Embryonic facial prominence (tissue), 1 donor: ENCODE measurements around the gene MAP4.
"Not testable (repeated sequence)": the region's sequence is repeated elsewhere in the genome, so short reads cannot be mapped to it uniquely, and the experiment has no call there.

ENCODE experiments used
- DNase-seq: peaks from one replicate; pipeline ENCODE4 v3.0.0-alpha.2; 2016; ENCODE audit errors: extremely low spot score

The MAP4 gene

DNA sequence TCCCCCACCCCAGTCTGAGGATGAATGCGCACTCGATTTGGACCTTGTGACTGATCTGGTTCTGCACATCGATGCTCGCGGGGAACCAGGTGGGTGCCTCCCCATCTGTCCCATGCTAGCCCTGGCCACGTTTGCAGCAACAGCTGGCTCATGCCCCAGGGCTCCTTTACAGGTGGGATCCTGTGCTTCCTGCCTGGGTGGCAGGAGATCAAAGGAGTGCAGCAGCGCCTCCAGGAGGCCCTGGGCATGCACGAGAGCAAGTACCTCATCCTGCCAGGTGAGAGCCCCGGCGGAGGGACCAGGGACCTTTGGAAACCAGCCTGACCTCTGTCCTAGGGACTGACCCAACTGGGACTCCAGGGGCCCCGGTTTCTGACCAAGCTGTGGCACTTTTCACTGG is 169.0 kb downstream of the MAP4 start:
- DNase-seq, result no peak

DNA sequence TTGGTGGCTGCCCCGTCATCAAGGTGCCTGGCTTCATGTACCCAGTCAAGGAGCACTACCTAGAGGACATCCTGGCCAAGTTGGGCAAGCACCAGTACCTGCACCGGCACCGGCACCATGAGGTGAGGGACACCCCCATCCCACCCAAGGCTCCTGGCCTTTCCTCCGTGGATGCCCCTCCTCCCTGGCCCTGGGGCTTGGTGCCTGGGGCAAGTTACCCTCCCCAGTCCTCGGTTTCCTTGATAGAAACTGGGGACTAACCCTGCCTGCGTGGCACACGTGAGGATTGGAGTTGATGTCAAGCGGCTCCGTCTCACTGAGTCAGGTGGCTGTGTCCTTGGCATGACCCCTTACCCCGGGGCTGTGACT is 169.4 kb downstream of the MAP4 start:
- DNase-seq, result no peak

DNA sequence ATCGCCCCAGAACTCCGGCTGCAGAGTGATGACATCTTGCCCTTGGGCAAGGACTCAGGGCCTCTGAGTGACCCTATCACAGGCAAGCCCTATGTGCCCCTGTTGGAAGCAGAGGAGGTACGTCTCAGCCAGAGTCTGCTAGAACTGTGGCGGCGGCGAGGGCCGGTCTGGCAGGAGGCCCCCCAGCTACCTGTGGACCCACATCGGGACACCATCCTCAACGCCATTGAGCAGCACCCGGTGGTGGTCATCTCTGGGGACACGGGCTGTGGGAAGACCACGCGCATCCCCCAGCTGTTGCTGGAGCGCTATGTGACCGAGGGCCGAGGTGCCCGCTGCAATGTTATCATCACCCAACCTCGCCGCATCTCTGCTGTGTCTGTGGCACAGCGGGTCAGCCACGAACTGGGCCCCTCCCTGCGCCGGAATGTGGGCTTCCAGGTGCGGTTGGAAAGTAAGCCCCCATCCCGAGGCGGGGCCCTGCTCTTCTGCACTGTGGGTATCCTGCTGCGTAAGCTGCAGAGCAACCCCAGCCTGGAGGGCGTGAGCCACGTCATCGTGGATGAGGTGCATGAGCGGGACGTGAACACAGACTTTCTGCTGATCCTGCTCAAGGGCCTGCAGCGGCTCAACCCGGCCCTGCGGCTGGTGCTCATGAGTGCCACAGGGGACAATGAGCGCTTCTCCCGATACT is 169.9 kb downstream of the MAP4 start:
- DNase-seq, result no peak

DNA sequence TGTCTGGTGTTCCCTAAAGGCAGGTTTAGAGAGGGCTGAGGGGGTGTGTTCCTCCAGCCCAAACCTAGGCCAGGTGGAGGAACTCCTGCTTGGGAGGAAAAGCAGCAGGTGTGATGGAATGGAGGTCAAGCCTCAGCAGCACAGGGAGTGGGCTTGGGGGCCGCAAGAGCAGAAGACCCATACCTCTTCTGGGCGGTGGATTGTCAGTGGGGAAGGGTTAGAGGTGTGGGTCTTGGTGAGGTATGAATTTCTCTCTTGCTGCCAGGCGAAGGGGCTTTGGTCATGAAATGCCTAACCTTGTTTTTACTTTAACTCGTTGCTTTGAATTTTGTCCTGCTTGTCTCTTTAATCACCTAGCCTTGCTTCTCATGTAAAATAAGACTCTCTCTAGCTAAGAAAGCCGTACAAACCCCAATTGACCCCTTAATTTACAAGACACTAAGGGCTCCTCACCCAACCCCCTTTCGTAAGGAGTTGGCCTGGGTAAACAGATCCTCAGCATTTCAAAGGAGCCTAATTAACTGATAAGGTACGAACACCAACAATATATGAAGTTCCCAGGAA is 174.3 kb downstream of the MAP4 start:
- no peak for DNase-seq

DNA sequence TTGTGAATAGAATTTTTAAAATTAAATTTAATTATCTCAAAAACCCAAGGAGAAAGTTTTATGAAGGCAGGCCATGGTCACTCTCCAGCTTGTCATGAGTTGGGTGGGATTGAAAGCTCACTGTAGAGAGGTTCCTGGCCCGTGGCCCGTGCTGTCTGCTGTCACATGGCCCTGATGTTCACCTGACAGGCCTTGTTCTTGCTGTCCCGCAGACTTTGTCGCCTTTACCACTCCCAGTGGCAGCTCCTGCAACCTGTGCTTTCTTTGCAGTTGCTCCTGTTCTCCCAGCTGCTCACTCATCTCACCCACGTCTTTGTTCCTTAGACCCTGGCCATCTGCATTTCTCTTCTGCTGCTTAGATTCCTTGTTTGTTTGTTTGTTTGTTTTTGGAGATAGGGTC is 177.7 kb downstream of the MAP4 start:
- no peak for DNase-seq

DNA sequence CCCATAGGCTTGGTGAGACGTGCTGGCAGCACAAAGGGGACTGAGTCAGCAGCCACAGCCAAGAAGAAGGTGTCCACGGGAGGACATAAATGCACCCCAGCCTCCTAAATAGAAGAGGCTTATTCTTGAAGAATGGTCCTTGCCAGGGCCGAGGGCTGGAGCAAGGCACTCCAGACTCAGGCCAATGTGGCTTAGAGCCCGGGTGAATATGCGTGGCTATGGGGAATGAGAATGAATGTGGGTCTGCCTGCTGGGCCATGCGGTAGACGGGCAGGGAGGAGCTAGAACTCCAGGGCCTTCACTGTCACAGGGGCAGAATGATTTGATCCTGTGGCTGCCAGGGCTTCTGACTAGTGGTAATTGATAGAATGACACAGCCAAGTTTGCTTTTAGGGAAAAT is 179.2 kb downstream of the MAP4 start:
- no peak for DNase-seq

DNA sequence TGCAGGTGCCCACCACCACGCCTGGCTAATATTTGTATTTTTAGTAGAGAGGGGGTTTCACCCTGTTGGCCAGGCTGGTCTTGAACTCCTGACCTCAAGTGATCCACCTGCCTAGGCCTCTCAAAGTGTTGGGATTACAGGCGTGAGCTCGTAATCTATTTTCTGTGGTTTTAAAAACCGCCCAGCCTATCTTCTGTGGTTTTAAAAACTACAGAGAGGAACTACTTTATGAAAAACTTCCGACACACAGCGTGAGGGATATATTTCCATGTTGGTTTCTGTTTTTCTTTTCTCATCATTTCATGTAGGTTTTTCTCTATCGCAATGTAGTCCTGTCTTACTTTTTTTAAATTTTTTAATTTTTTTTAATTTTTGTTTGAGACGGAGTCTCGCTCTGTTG is 186.7 kb downstream of the MAP4 start:
- DNase-seq, result not testable (repeated sequence)

DNA sequence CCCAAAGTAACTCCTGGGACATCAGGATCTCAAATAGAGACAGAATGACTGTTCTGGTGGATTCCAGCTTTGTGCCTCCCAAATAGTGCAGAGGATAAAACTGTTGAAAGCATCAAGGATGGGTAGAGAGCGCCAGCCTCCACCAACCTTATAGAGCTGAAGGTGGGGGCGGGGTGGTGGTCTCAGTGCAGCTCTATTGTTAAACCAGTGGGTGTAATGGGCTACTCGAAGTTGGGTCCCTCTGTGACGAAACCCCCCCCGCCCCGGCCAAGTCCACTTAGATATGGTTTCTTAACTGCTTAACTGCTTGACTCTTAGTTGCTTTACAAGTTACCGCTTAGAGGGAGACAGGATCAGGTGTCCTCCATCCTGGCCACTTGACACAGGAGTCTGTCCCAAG is 190.6 kb downstream of the MAP4 start:
- no peak for DNase-seq

DNA sequence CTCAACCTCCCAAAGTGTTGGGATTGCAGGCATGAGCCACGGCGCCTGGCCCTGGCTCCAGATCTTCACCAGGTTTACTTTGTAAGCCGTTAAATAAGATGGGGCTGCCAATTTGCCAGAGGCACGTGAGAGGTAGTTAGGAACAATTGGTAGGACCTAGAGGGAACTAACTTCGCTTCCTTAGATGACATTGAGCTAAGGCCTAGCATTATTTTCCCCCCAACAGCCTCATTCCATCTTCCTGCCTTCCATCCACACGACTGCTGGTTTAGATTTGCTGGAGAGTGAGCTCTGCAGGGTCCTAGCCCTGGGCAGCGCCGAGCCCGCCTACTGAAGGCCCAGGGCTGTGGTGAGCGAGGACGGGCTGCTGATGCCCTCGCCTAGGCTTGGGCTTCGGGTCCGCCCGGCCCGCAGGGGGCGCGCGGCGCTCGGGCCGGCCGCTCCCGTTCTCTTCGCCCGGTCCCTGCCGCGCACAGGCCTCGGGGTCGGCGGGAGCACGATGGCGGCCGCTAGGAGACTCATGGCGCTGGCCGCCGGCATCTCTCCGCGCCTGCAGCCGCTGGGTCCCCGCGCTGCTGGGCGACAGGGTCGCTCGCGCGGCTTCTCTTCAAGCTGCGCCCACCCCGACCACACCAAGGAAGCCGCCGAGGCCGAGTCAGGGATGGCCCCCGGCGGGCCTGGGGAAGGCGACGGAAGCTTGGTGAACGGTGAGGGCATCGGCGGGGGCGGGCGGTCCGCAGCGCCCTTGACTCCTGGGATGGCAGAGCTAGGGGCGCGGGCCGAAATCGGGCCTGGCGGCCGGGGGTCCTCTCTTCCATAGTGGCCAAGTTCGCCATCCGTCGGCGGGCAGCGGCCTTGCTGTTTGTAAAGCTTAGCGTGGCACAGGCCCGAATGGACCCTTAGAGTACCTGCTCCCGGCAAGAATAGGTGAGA is 191.4 kb downstream of the MAP4 start:
- DNase-seq, result peak; percentile 22

DNA sequence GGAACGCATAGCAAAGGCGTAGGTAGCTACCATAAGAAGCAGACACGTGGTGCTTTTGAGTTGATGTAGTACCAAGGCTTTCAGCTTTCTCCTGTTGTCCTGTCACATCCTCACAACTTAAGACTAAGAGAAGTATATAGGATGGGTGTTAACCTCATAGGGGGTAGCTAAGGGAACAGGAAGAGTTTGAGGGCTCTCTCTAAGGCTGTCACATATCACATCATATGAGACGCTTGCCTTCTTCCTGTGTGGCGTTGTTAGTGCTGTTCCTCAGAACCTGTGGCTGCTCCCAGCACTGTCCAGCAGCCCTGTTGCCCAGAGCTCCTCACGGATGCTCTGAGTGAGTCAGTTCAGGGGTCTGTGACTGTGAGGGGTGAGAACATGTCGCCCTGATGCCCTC is 198.6 kb downstream of the MAP4 start:
- no peak for DNase-seq

DNA sequence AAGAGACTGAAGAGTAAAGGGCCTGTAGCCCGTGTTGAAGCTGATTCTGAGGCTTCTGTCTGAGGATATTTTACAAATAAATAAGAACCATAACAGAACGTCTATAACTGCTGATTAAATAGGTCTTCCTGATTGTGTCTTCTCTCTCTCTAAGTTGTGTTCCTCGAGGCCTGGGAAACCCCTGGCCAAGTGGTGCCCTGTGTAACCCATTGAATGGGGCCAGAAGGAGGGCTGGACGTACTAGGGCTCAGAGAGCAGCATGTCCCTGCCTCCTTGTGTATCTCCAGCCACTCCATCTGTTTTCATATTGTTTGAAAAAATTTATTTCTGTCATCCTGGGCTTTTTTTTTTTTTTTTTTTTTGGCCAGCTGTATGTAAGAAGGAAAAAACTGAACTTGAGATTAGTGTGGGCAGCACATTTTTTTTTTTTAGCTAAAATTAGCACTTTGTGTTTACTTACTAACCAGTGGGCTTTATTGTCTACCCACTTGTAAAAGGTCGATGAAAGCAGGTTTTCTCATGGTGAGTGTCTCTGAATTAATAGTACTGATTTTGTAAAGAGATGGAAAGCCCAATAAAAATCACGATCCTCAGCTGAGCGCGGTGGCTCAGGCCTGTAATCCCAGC is 202.6 kb downstream of the MAP4 start:
- no peak for DNase-seq

DNA sequence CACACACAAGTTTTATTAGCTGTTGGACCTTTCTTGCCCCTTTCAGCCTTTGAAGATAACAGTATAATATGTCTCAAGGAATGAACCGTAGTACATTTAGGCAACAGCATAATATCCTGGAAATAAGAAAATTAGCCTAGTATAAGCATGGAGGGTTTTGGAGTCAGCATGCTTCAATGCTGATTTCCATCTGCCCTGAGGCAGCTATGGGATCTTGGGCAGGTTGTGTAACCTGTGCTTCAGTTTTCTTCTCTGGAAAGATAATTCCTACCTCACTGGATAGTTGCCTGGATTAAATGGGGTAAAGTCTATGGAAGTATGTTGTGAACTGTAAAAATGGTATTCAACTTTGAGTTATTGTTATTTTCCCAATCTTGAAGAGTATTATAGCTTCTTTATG is 211.6 kb downstream of the MAP4 start:
- no peak for DNase-seq

DNA sequence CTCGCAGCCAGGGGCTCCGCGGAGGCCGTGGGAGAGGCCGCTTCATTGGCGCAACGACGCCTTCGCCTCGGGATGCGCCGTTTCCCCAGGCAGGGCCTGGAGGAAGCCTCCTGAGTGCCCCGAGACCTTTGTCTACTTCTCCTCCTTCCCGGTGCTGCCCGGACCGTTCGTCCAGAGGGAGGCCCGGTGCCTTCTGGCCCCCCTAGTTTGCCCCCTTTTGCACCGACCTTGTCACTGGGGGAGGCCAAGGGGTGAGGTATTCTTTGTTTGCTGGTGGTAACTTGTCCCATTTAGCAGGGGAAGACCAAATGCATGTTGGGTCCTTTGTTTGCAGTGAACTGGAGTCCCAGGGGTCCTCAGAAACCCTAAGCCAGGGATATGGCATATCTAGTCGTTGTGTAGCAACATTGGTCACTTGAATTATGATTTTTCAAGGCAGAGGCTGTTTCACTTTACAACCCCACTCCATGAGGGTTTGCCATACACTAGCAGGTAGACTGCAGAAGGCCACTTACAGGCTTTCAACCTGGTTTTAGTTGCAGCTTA is 212.7 kb downstream of the MAP4 start:
- no peak for DNase-seq

DNA sequence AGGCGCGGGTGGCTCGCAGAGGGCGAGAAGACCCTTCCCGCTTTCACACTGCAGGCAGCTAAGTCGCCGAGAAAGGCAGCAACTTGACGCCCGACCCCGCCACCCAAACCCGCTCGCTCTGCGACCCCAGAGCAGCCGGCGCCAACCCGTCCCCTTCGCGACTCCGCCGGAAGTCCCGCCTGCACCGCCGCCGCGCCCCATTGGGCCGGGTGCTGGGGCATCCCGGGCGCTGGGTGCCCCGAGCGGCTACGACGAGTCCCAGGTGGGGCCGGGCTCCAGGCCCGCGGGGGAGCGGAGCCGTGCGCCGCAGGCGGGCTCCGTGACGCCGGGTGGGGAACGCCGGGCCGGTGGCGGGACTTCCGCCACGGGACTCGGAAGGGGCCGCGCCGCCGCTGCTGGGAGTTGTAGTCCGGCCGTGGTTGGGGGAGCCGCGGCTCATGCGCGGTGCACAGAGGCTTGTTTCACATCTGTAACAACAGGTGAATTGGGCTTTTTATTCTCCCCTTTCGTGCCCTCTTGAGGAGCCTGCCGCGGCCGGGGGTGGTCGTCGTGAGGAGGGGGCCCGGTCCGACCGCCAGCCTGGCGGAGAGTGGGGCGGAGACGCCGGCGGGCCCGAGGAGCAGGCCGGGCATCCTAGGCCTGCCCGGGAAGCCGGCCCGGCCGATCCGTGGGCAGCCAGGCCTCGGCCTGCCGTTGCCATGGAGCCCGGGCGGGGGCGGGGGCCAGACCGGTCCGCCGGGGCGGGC is 213.3 kb downstream of the MAP4 start, which contains the start of gene DHX30:
Gene DHX30, plus strand, starts transcription at position 405 of the 746 bp plus-strand sequence. CDS start 7,546 bp downstream, outside the sequence.
- DNase-seq, result peak; percentile 63
